Suprapubic skin (tissue), 3 donors: ENCODE results near the gene PPP1R9A.

Source experiments
- POLR2A ChIP-seq, 2 donors: fragments of 450-650 bp; IDR thresholded peaks; one replicate each; pipeline ENCODE4 v1.6.1; 2017; ENCODE audit warnings: antibody characterized with exemption in 2 of 2, mild to moderate bottlenecking in 2 of 2, moderate library complexity in 2 of 2
- TF ChIP-seq, protein P1 (sequence below), 2 donors: fragments of 200-600 bp in 1 of 2; fragments of 450-650 bp in 1 of 2; sonication (generic) in 1 of 2; IDR thresholded peaks; one replicate each; pipeline ENCODE4 v1.5.1; 2016 to 2019; ENCODE audit warnings: antibody characterized with exemption in 2 of 2, mild to moderate bottlenecking in 1 of 2, moderate library complexity in 1 of 2

DNA sequence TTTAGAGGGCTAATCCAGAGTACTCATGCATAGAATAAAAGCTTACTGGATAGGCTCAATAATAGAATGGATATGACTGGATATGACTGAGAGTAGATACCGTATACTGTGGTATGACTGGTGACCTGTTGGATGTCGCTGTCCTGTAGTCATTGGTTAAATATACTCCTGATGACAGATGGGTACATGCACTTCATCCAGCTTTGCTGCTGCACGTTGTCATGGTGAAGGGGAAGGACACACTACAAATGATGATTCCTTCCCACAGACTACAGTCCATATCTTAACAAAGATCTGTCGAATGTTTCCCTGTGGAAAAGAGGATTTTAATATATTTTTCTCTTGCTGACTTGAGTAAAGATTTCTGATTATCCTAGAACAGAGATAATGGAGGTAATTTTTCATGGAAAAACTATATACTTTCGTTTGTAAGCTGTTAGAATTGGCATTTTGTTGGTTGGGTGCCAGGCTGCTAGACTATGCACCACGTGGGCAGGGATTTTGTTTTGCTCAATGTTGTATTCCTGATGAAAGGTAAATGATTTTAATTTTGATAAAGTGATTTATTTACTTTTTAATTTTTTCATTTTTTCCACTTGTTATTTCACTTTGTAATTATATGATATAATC lies 97.3 kb downstream of the PPP1R9A start:
- no peak for TF ChIP-seq POLR2A (IDR thresholded peaks at IDR 0.05)
- TF ChIP-seq, protein P1, sequence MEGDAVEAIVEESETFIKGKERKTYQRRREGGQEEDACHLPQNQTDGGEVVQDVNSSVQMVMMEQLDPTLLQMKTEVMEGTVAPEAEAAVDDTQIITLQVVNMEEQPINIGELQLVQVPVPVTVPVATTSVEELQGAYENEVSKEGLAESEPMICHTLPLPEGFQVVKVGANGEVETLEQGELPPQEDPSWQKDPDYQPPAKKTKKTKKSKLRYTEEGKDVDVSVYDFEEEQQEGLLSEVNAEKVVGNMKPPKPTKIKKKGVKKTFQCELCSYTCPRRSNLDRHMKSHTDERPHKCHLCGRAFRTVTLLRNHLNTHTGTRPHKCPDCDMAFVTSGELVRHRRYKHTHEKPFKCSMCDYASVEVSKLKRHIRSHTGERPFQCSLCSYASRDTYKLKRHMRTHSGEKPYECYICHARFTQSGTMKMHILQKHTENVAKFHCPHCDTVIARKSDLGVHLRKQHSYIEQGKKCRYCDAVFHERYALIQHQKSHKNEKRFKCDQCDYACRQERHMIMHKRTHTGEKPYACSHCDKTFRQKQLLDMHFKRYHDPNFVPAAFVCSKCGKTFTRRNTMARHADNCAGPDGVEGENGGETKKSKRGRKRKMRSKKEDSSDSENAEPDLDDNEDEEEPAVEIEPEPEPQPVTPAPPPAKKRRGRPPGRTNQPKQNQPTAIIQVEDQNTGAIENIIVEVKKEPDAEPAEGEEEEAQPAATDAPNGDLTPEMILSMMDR (IDR thresholded peaks at IDR 0.05), result no peak
